KMS-11 (cell line): Measurements from ENCODE around the gene PTX4.

Experiments used
- H2AFZ ChIP-seq: fragments of 200-600 bp; sonication (generic); 2 replicates; pipeline ENCODE4 v1.6.1; 2016; ENCODE audit warnings: antibody characterized with exemption, mixed run types, low read depth
- H3K27ac ChIP-seq: fragments of 200-600 bp; sonication (generic); 2 replicates; pipeline ENCODE4 v1.6.1; 2016; ENCODE audit warnings: mild to moderate bottlenecking, mixed run types
- H3K27me3 ChIP-seq: fragments of 200-600 bp; sonication (generic); 2 replicates; pipeline ENCODE4 v1.6.1; 2017; ENCODE audit warnings: mild to moderate bottlenecking, low read depth, mixed run types, moderate library complexity; ENCODE audit not compliant: insufficient read depth
- H3K36me3 ChIP-seq: fragments of 200-600 bp; sonication (generic); 2 replicates; pipeline ENCODE4 v1.6.1; 2017; ENCODE audit warnings: mild to moderate bottlenecking, mixed run types; ENCODE audit not compliant: insufficient read depth
- H3K4me1 ChIP-seq: fragments of 200-600 bp; sonication (generic); 2 replicates; pipeline ENCODE4 v1.6.1; 2016; ENCODE audit warnings: mild to moderate bottlenecking, low read depth, mixed run types; ENCODE audit not compliant: poor library complexity, severe bottlenecking
- H3K4me2 ChIP-seq: fragments of 200-600 bp; sonication (generic); 2 replicates; pipeline ENCODE4 v1.7.0; 2016; ENCODE audit warnings: mild to moderate bottlenecking, mixed run types
- H3K4me3 ChIP-seq: fragments of 200-600 bp; sonication (generic); IDR thresholded peaks from 2 replicates; pipeline ENCODE4 v1.6.1; 2017; ENCODE audit warnings: low read depth, low read length, mixed read lengths; ENCODE audit not compliant: insufficient read depth
- H3K79me2 ChIP-seq: fragments of 200-600 bp; sonication (generic); 2 replicates; pipeline ENCODE4 v1.6.1; 2016; ENCODE audit warnings: low read depth, mixed run types; ENCODE audit not compliant: insufficient read depth
- H3K9ac ChIP-seq: fragments of 200-600 bp; sonication (generic); 2 replicates; pipeline ENCODE4 v1.6.1; 2016; ENCODE audit warnings: mild to moderate bottlenecking, mixed run types
- H4K20me1 ChIP-seq: fragments of 200-600 bp; sonication (generic); 2 replicates; pipeline ENCODE4 v1.6.1; 2016; ENCODE audit warnings: mild to moderate bottlenecking, mixed run types; ENCODE audit not compliant: insufficient read depth
- CTCF ChIP-seq: fragments of 200-600 bp; sonication (generic); conservative IDR thresholded peaks from 2 replicates; pipeline ENCODE4 v1.6.1; 2017; ENCODE audit warnings: low read depth, mild to moderate bottlenecking, antibody characterized with exemption, low read length, moderate library complexity, mixed read lengths

PTX4 gene

GRCh38 chr16:1488619-1489018 is at the start of gene PTX4:
TSS of gene PTX4 (minus strand) at chr16:1488944. CDS start at chr16:1488909, 35 bp downstream.
- H3K27ac ChIP-seq, result no peak within 1 kb of the TSS
- no peak for TF ChIP-seq CTCF
- H3K4me2 ChIP-seq, result no peak within 1 kb of the TSS
- no peak within 1 kb of the TSS for H3K9ac ChIP-seq
- H3K79me2 ChIP-seq, result peaks cover 3% of the 10 kb centered on the region; the same call in 1 of the 2 replicates
- no peaks in the 10 kb centered on the region for H4K20me1 ChIP-seq
- no peaks in the 10 kb centered on the region for H3K36me3 ChIP-seq
- H3K27me3 ChIP-seq, result peaks cover 47% of the 10 kb centered on the region
- no peak within 1 kb of the TSS for H3K4me3 ChIP-seq
- H2AFZ ChIP-seq, result no peak within 1 kb of the TSS
- peaks cover 9% of the 10 kb centered on the region for H3K4me1 ChIP-seq

- no peak overlapping the region for H3K9ac ChIP-seq
- no peaks in the 10 kb centered on the region for H3K36me3 ChIP-seq
- H3K27ac ChIP-seq, result no peak overlapping the region
- no peak overlapping the region for H3K4me3 ChIP-seq
- H4K20me1 ChIP-seq, result no peaks in the 10 kb centered on the region
- H3K4me1 ChIP-seq, result no peaks in the 10 kb centered on the region
- no peak overlapping the region for H2AFZ ChIP-seq
- peaks cover 9% of the 10 kb centered on the region; the same call in 1 of the 2 replicates for H3K27me3 ChIP-seq
- H3K79me2 ChIP-seq, result no peaks in the 10 kb centered on the region
- no peak for TF ChIP-seq CTCF
- H3K4me2 ChIP-seq, result no peak overlapping the region
Measured at GRCh38 chr16:1537763-1538289, 49.1 kb upstream of the PTX4 start.

- no peak overlapping the region for H3K4me3 ChIP-seq
- H3K4me2 ChIP-seq, result no peak overlapping the region
- peaks cover 15% of the 10 kb centered on the region; the same call in 1 of the 2 replicates for H3K27me3 ChIP-seq
- H3K36me3 ChIP-seq, result no peaks in the 10 kb centered on the region
- no peak overlapping the region for H2AFZ ChIP-seq
- no peaks in the 10 kb centered on the region for H3K79me2 ChIP-seq
- H3K4me1 ChIP-seq, result no peaks in the 10 kb centered on the region
- no peak overlapping the region for H3K27ac ChIP-seq
- TF ChIP-seq CTCF, result no peak
- no peak overlapping the region for H3K9ac ChIP-seq
- H4K20me1 ChIP-seq, result no peaks in the 10 kb centered on the region
Measured at GRCh38 chr16:1537138-1537577, 48.4 kb upstream of the PTX4 start.

GRCh38 chr16:1536601-1537000 is 47.9 kb upstream of the PTX4 start:
- Histone ChIP-seq H3K9ac (no peak overlapping the region), H3K4me3 (no peak overlapping the region), H3K4me2 (no peak overlapping the region), H3K36me3 (no peaks in the 10 kb centered on the region), H3K27me3 (peaks cover 17% of the 10 kb centered on the region; the same call in 1 of the 2 replicates), H3K79me2 (no peaks in the 10 kb centered on the region), H2AFZ (no peak overlapping the region), H4K20me1 (no peaks in the 10 kb centered on the region), H3K27ac (no peak overlapping the region), H3K4me1 (no peaks in the 10 kb centered on the region)
- no peak for TF ChIP-seq CTCF
